Neuron (in vitro differentiated cells): ENCODE results near the gene FOXC2.

Experiments
- H2AFZ ChIP-seq: one replicate; pipeline ENCODE4 v1.6.1; 2013; ENCODE audit warnings: low read depth, mild to moderate bottlenecking, inconsistent platforms, low read length, moderate library complexity
- H3K27me3 ChIP-seq: one replicate; pipeline ENCODE4 v1.6.1; 2013; ENCODE audit warnings: low read length; ENCODE audit not compliant: insufficient read depth
- H3K36me3 ChIP-seq: one replicate; pipeline ENCODE4 v1.6.1; 2013; ENCODE audit warnings: low read length; ENCODE audit not compliant: insufficient read depth
- H3K4me1 ChIP-seq: one replicate; pipeline ENCODE4 v1.6.1; 2013; ENCODE audit warnings: low read length; ENCODE audit not compliant: insufficient read depth
- H3K4me3 ChIP-seq: 2 replicates; pipeline ENCODE4 v1.5.1; 2013; ENCODE audit warnings: mild to moderate bottlenecking, low read length, moderate library complexity
- H3K9me3 ChIP-seq: one replicate; pipeline ENCODE4 v1.6.1; 2013; ENCODE audit warnings: low read length

Gene FOXC2

GRCh38 chr16:86528061-86528929 is 38.3 kb upstream of the FOXC2 start:
- Histone ChIP-seq H3K9me3 (no peaks in the 10 kb centered on the region), H3K36me3 (peaks cover 11% of the 10 kb centered on the region), H3K27me3 (peaks cover 2% of the 10 kb centered on the region), H3K4me3 (no peak overlapping the region), H3K4me1 (no peaks in the 10 kb centered on the region), H2AFZ (no peak overlapping the region)

GRCh38 chr16:86529160-86529559 is 37.5 kb upstream of the FOXC2 start:
- Histone ChIP-seq H3K36me3 (peaks cover 11% of the 10 kb centered on the region), H3K4me1 (no peaks in the 10 kb centered on the region), H3K9me3 (no peaks in the 10 kb centered on the region), H2AFZ (no peak overlapping the region), H3K27me3 (no peaks in the 10 kb centered on the region), H3K4me3 (no peak overlapping the region)

- Histone ChIP-seq H3K36me3 (peaks cover 11% of the 10 kb centered on the region), H3K4me1 (no peaks in the 10 kb centered on the region), H2AFZ (no peak overlapping the region), H3K27me3 (no peaks in the 10 kb centered on the region), H3K9me3 (no peaks in the 10 kb centered on the region), H3K4me3 (no peak overlapping the region)
Observed at GRCh38 chr16:86530251-86531190, 36.1 kb upstream of the FOXC2 start.

- no peak overlapping the region for H3K4me3 ChIP-seq
- no peak overlapping the region for H2AFZ ChIP-seq
Observed at GRCh38 chr16:86531191-86531545, 35.5 kb upstream of the FOXC2 start.

GRCh38 chr16:86531641-86532525 is 34.7 kb upstream of the FOXC2 start:
- no peaks in the 10 kb centered on the region for H3K9me3 ChIP-seq
- no peaks in the 10 kb centered on the region for H3K4me1 ChIP-seq
- peaks cover 15% of the 10 kb centered on the region for H3K36me3 ChIP-seq
- H3K27me3 ChIP-seq = no peaks in the 10 kb centered on the region
- H3K4me3 ChIP-seq = no peak overlapping the region
- H2AFZ ChIP-seq = no peak overlapping the region

More at GRCh38 chr16:86531191-86531545, 35.5 kb upstream of the FOXC2 start:
- Histone ChIP-seq H3K36me3 (peaks cover 11% of the 10 kb centered on the region), H3K4me1 (no peaks in the 10 kb centered on the region), H3K27me3 (no peaks in the 10 kb centered on the region), H3K9me3 (no peaks in the 10 kb centered on the region)

- Histone ChIP-seq H3K4me1 (no peaks in the 10 kb centered on the region), H3K9me3 (no peaks in the 10 kb centered on the region), H3K27me3 (no peaks in the 10 kb centered on the region), H3K36me3 (peaks cover 15% of the 10 kb centered on the region), H2AFZ (no peak overlapping the region), H3K4me3 (no peak overlapping the region)
Observed at GRCh38 chr16:86532526-86532815, 34.2 kb upstream of the FOXC2 start.

- H3K9me3 ChIP-seq = no peaks in the 10 kb centered on the region
- H3K27me3 ChIP-seq = no peaks in the 10 kb centered on the region
- H3K4me1 ChIP-seq = no peaks in the 10 kb centered on the region
- H3K36me3 ChIP-seq = peaks cover 21% of the 10 kb centered on the region
- no peak overlapping the region for H3K4me3 ChIP-seq
- no peak overlapping the region for H2AFZ ChIP-seq
Observed at GRCh38 chr16:86533076-86533475, 33.6 kb upstream of the FOXC2 start.

- peaks cover 28% of the 10 kb centered on the region for H3K36me3 ChIP-seq
- no peak overlapping the region for H3K4me3 ChIP-seq
- H3K9me3 ChIP-seq = no peaks in the 10 kb centered on the region
- H3K27me3 ChIP-seq = no peaks in the 10 kb centered on the region
- H2AFZ ChIP-seq = no peak overlapping the region
- no peaks in the 10 kb centered on the region for H3K4me1 ChIP-seq
Observed at GRCh38 chr16:86533767-86534351, 32.8 kb upstream of the FOXC2 start.

- Histone ChIP-seq H3K4me3 (no peak overlapping the region), H2AFZ (no peak overlapping the region), H3K36me3 (peaks cover 39% of the 10 kb centered on the region), H3K9me3 (no peaks in the 10 kb centered on the region), H3K4me1 (no peaks in the 10 kb centered on the region), H3K27me3 (no peaks in the 10 kb centered on the region)
Observed at GRCh38 chr16:86534779-86535615, 31.6 kb upstream of the FOXC2 start.

GRCh38 chr16:86536621-86537020 is 30.0 kb upstream of the FOXC2 start:
- H3K4me1 ChIP-seq = no peaks in the 10 kb centered on the region
- H3K36me3 ChIP-seq = peaks cover 45% of the 10 kb centered on the region
- no peak overlapping the region for H3K4me3 ChIP-seq

GRCh38 chr16:86537486-86537885 is 29.1 kb upstream of the FOXC2 start:
- no peaks in the 10 kb centered on the region for H3K4me1 ChIP-seq
- no peak overlapping the region for H2AFZ ChIP-seq
- H3K4me3 ChIP-seq = no peak overlapping the region
- peaks cover 46% of the 10 kb centered on the region for H3K36me3 ChIP-seq
- no peaks in the 10 kb centered on the region for H3K9me3 ChIP-seq
- H3K27me3 ChIP-seq = no peaks in the 10 kb centered on the region

More at GRCh38 chr16:86536621-86537020, 30.0 kb upstream of the FOXC2 start:
- H3K27me3 ChIP-seq = no peaks in the 10 kb centered on the region
- no peaks in the 10 kb centered on the region for H3K9me3 ChIP-seq
- no peak overlapping the region for H2AFZ ChIP-seq
